ENCODE results near the gene CNTNAP5. TPM values are rescaled to one million over a fixed set of nuclear protein-coding genes. Genes with fewer than 3 reads are reported as not detected.

Gene CNTNAP5
- total RNA-seq, 2 experiments from 2014 or later: not detected

GRCh38 chr2:124092651-124093050 is 67.6 kb downstream of the CNTNAP5 start:
- Mint-ChIP-seq H3K27me3 (no peaks in the 10 kb centered on the region), H3K36me3 (ENCODE audit: low read depth) (no peaks in the 10 kb centered on the region), H3K9me3 (peaks cover 3% of the 10 kb centered on the region), H3K4me1 (ENCODE audit: low read depth) (no peaks in the 10 kb centered on the region), H3K4me3 (no peak overlapping the region), H3K27ac (no peak overlapping the region)
- ChIA-PET CTCF (no interaction called here), POLR2A (no interaction called here)
- TF ChIP-seq CTCF (IDR thresholded peaks at IDR 0.05): no peak
- DNase-seq: no peak
- ATAC-seq: no peak
- intact Hi-C loops (cut with micrococcal nuclease): no loop called here

- POLR2A ChIA-PET: no interaction called here
- TF ChIP-seq CTCF (IDR thresholded peaks at IDR 0.05): no peak
- Mint-ChIP-seq H3K9me3 (peaks cover 4% of the 10 kb centered on the region), H3K4me3 (no peak overlapping the region), H3K36me3 (ENCODE audit: low read depth) (no peaks in the 10 kb centered on the region), H3K27ac (no peak overlapping the region), H3K27me3 (no peaks in the 10 kb centered on the region), H3K4me1 (ENCODE audit: low read depth) (no peaks in the 10 kb centered on the region)
- ATAC-seq (no peak), DNase-seq (no peak)
- intact Hi-C loops (cut with micrococcal nuclease): no loop called here
- CTCF ChIA-PET: no interaction called here
Observed at GRCh38 chr2:124104914-124105313, 79.8 kb downstream of the CNTNAP5 start.

GRCh38 chr2:124112206-124112605 is 87.1 kb downstream of the CNTNAP5 start:
- Mint-ChIP-seq H3K4me3 (no peak overlapping the region), H3K27ac (no peak overlapping the region), H3K9me3 (no peaks in the 10 kb centered on the region), H3K27me3 (no peaks in the 10 kb centered on the region), H3K4me1 (ENCODE audit: low read depth) (no peaks in the 10 kb centered on the region), H3K36me3 (ENCODE audit: low read depth) (no peaks in the 10 kb centered on the region)
- no peak for ATAC-seq
- POLR2A ChIA-PET: no interaction called here
- intact Hi-C loops (cut with micrococcal nuclease): no loop called here
- no peak for DNase-seq
- no peak for TF ChIP-seq CTCF (IDR thresholded peaks at IDR 0.05)
- CTCF ChIA-PET: no interaction called here

- Mint-ChIP-seq H3K27me3 (no peaks in the 10 kb centered on the region), H3K4me1 (ENCODE audit: low read depth) (no peaks in the 10 kb centered on the region), H3K27ac (no peak overlapping the region), H3K36me3 (ENCODE audit: low read depth) (no peaks in the 10 kb centered on the region), H3K9me3 (no peaks in the 10 kb centered on the region), H3K4me3 (no peak overlapping the region)
- no peak for TF ChIP-seq CTCF (IDR thresholded peaks at IDR 0.05)
- intact Hi-C loops (cut with micrococcal nuclease): no loop called here
- CTCF ChIA-PET: no interaction called here
- DNase-seq: no peak
- no peak for ATAC-seq
- POLR2A ChIA-PET: no interaction called here
Observed at GRCh38 chr2:124112966-124113365, 87.9 kb downstream of the CNTNAP5 start.

GRCh38 chr2:124120246-124120645 is 95.2 kb downstream of the CNTNAP5 start:
- intact Hi-C loops (cut with micrococcal nuclease): no loop called here
- ChIA-PET CTCF (no interaction called here), POLR2A (no interaction called here)
- Mint-ChIP-seq H3K9me3 (peaks cover 5% of the 10 kb centered on the region), H3K36me3 (ENCODE audit: low read depth) (no peaks in the 10 kb centered on the region), H3K4me1 (ENCODE audit: low read depth) (no peaks in the 10 kb centered on the region), H3K4me3 (no peak overlapping the region), H3K27me3 (no peaks in the 10 kb centered on the region), H3K27ac (no peak overlapping the region)
- no peak for ATAC-seq
- DNase-seq: no peak
- TF ChIP-seq CTCF (IDR thresholded peaks at IDR 0.05): no peak

Measured in activated CD8-positive, alpha-beta T cell treated with anti-CD3 and anti-CD28 coated beads for 36 hours (primary cell).